ENCODE measurements around the gene NR1D1.

GRCh38 chr17:40104594-40105486, 4.5 kb upstream of the NR1D1 start:
- TF ChIP-seq CTCF (IDR thresholded peaks at IDR 0.05): no peak
- TF ChIP-seq EP300 (IDR thresholded peaks at IDR 0.05): no peak
